Hepatocyte (in vitro differentiated cells): ENCODE measurements around the gene GPC5. TPM values are rescaled to one million over a fixed set of nuclear protein-coding genes. Genes with fewer than 3 reads are reported as not detected.

ENCODE experiments used
- DNase-seq: peaks from one replicate; pipeline ENCODE4 v3.0.0-alpha.2; 2016; ENCODE audit warnings: low spot score
- H2AFZ ChIP-seq: fragments of 200-600 bp; sonication (generic); 2 replicates; pipeline ENCODE4 v1.6.0; 2016; ENCODE audit warnings: antibody characterized with exemption, mild to moderate bottlenecking
- H3K27ac ChIP-seq: fragments of 200-600 bp; sonication (generic); 2 replicates; pipeline ENCODE4 v1.5.1; 2016; ENCODE audit warnings: mild to moderate bottlenecking
- H3K27me3 ChIP-seq: fragments of 200-600 bp; sonication (generic); 2 replicates; pipeline ENCODE4 v1.6.1; 2016
- H3K36me3 ChIP-seq: fragments of 200-600 bp; sonication (generic); replicated peaks from 2 replicates; pipeline ENCODE4 v1.5.1; 2016; ENCODE audit warnings: low read depth; ENCODE audit not compliant: insufficient read depth
- H3K4me1 ChIP-seq: fragments of 200-600 bp; sonication (generic); 2 replicates; pipeline ENCODE4 v1.5.1; 2016; ENCODE audit warnings: mild to moderate bottlenecking, moderate library complexity; ENCODE audit not compliant: insufficient read depth
- H3K4me2 ChIP-seq: fragments of 200-600 bp; sonication (generic); 2 replicates; pipeline ENCODE4 v1.6.0; 2016
- H3K4me3 ChIP-seq: fragments of 200-600 bp; sonication (generic); 2 replicates; pipeline ENCODE4 v1.5.1; 2016; ENCODE audit warnings: mild to moderate bottlenecking
- H3K79me2 ChIP-seq: fragments of 200-600 bp; sonication (generic); 2 replicates; pipeline ENCODE4 v1.6.0; 2017; ENCODE audit warnings: mild to moderate bottlenecking
- H3K9me2 ChIP-seq: fragments of 200-600 bp; sonication (generic); replicated peaks from 2 replicates; pipeline ENCODE4 v1.6.0; 2017; ENCODE audit warnings: mild to moderate bottlenecking; ENCODE audit not compliant: insufficient read depth
- H3K9me3 ChIP-seq: fragments of 200-600 bp; sonication (generic); 2 replicates; pipeline ENCODE4 v1.5.1; 2016; ENCODE audit warnings: low read depth, mild to moderate bottlenecking
- H4K20me1 ChIP-seq: fragments of 200-600 bp; sonication (generic); 2 replicates; pipeline ENCODE4 v1.6.0; 2016; ENCODE audit warnings: mild to moderate bottlenecking; ENCODE audit not compliant: insufficient read depth, poor library complexity, severe bottlenecking
- CTCF ChIP-seq: fragments of 200-600 bp; sonication (generic); IDR thresholded peaks from 2 replicates; pipeline ENCODE4 v1.5.1; 2016; ENCODE audit warnings: antibody characterized with exemption, mild to moderate bottlenecking; ENCODE audit not compliant: poor library complexity
- EZH2 ChIP-seq: fragments of 200-600 bp; sonication (generic); IDR thresholded peaks from 2 replicates; pipeline ENCODE4 v1.6.1; 2016; ENCODE audit warnings: antibody characterized with exemption, mild to moderate bottlenecking, borderline replicate concordance
- EZH2phosphoT487 ChIP-seq: fragments of 200-600 bp; sonication (generic); IDR thresholded peaks from one replicate; pipeline ENCODE4 v1.6.1; 2018; ENCODE audit warnings: antibody characterized with exemption, mild to moderate bottlenecking, low read depth, moderate library complexity; ENCODE audit not compliant: unreplicated experiment, severe bottlenecking
- WGBS: methylation state at CpG from one replicate; pipeline ENCODE4 v1.1.6; 2016; ENCODE audit warnings: low lambda C conversion rate; ENCODE audit errors: missing lambda C conversion rate; 5-methylcytosine and 5-hydroxymethylcytosine counted together
- polyA plus RNA-seq: library from polyadenylated mRNA; unstranded; fragments of >200 nt; fragmentation: Nextera tagmentation; extraction: Ambion mirVana; gene quantifications from 2 replicates; pipeline ENCODE4 v1.2.1, GENCODE V29; 2016
- total RNA-seq: library from RNA; depleted of rRNA; stranded (reverse); fragments of >200 nt; gene quantifications from 2 replicates; pipeline ENCODE4 v1.2.3, GENCODE V29; 2014

The GPC5 gene
- total and polyA plus RNA-seq, 2 experiments from 2014 or later: 3.9 to 5.4 TPM

- 100% methylated on average over 1 of the region's 1 CpG for whole genome bisulfite sequencing
- DNase-seq: no peak
- no peak overlapping the region for H3K4me2 ChIP-seq
These were observed 1257.7 kb downstream of the GPC5 start for GRCh38 chr13:92656103-92656502.

GRCh38 chr13:92656648-92657047 is 1258.2 kb downstream of the GPC5 start:
- 80% methylated on average over 7 of the region's 7 CpGs for WGBS
- Histone ChIP-seq H3K4me3 (no peak overlapping the region), H2AFZ (no peak overlapping the region), H3K27ac (no peak overlapping the region), H3K27me3 (no peaks in the 10 kb centered on the region), H3K4me2 (no peak overlapping the region), H3K79me2 (no peaks in the 10 kb centered on the region), H4K20me1 (no peaks in the 10 kb centered on the region), H3K36me3 (no peaks in the 10 kb centered on the region), H3K4me1 (peaks cover 6% of the 10 kb centered on the region), H3K9me3 (no peaks in the 10 kb centered on the region), H3K9me2 (no peaks in the 10 kb centered on the region)
- DNase-seq: no peak
- no peak for TF ChIP-seq EZH2
- TF ChIP-seq CTCF: no peak
- TF ChIP-seq EZH2phosphoT487: no peak

More at GRCh38 chr13:92656103-92656502, 1257.7 kb downstream of the GPC5 start:
- H3K4me1 ChIP-seq: peaks cover 6% of the 10 kb centered on the region
- TF ChIP-seq CTCF (no peak), EZH2phosphoT487 (no peak), EZH2 (no peak)
- no peaks in the 10 kb centered on the region for H3K9me3 ChIP-seq
- no peaks in the 10 kb centered on the region for H3K79me2 ChIP-seq
- H3K27me3 ChIP-seq: no peaks in the 10 kb centered on the region
- no peak overlapping the region for H3K4me3 ChIP-seq
- H4K20me1 ChIP-seq: no peaks in the 10 kb centered on the region
- no peaks in the 10 kb centered on the region for H3K9me2 ChIP-seq
- no peak overlapping the region for H2AFZ ChIP-seq
- H3K27ac ChIP-seq: no peak overlapping the region
- H3K36me3 ChIP-seq: no peaks in the 10 kb centered on the region

GRCh38 chr13:92657565-92657964 is 1259.1 kb downstream of the GPC5 start:
- Histone ChIP-seq H3K27ac (no peak overlapping the region), H3K36me3 (no peaks in the 10 kb centered on the region), H3K27me3 (no peaks in the 10 kb centered on the region), H3K79me2 (no peaks in the 10 kb centered on the region), H3K9me2 (no peaks in the 10 kb centered on the region), H3K4me2 (no peak overlapping the region), H3K9me3 (no peaks in the 10 kb centered on the region), H3K4me3 (no peak overlapping the region), H2AFZ (no peak overlapping the region), H4K20me1 (no peaks in the 10 kb centered on the region), H3K4me1 (peaks cover 6% of the 10 kb centered on the region)
- TF ChIP-seq CTCF: no peak
- no peak for TF ChIP-seq EZH2phosphoT487
- no peak for TF ChIP-seq EZH2
- no peak for DNase-seq

DNA sequence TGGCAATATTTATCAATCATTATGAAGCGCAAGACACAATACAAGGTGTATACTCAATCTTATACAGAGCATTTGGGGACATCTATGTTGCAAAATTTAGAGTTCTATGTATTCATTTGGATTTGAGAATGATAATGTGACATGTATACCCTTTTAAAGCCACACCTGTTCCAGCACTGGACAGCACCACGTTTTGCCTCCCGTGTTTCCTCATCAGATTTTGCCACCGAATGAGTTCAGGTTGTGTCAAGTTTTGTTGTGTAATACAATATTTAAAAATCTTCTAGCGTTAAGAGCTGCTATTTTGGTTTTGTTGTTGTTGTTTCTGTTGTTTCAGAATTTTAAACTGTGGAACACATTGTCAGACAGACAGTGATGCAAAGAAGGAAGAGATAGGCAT is 1259.9 kb downstream of the GPC5 start:
- no peaks in the 10 kb centered on the region for H4K20me1 ChIP-seq
- no peak overlapping the region for H3K4me2 ChIP-seq
- H3K9me2 ChIP-seq: no peaks in the 10 kb centered on the region
- no peaks in the 10 kb centered on the region for H3K36me3 ChIP-seq
- H3K4me3 ChIP-seq: no peak overlapping the region
- H3K79me2 ChIP-seq: no peaks in the 10 kb centered on the region
- H3K27me3 ChIP-seq: no peaks in the 10 kb centered on the region
- no peak overlapping the region for H3K27ac ChIP-seq
- WGBS: 85% methylated on average over 5 of the region's 5 CpGs
- no peaks in the 10 kb centered on the region for H3K9me3 ChIP-seq
- H3K4me1 ChIP-seq: peaks cover 6% of the 10 kb centered on the region
- no peak for DNase-seq
- H2AFZ ChIP-seq: no peak overlapping the region
- no peak for TF ChIP-seq EZH2phosphoT487
